ENCODE data around the gene ZIC3. TPM values are rescaled to one million over a fixed set of nuclear protein-coding genes. Genes with fewer than 3 reads are reported as not detected.

ZIC3 gene
- total RNA-seq, 4 donors from 2014 or later: not detected

DNA sequence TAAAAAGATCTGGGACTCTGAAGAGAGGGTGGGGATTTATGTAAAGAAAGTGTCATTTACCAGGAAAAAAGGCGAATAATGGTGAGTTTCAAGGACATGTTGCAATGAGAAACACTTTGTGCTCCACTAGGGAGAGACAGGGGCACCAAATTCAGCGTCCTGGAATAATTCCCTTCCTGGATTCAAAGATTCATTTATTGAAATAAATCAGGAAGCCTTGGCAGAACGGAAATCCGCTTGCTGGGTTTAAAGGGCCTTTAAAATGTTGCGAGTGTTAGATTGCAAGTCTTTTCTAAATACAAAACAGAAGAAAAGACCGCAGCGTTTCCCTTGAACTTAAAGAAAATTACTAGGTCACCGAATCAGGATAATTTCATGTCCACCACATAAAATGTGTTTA lies 3.8 kb upstream of the ZIC3 start:
- Histone ChIP-seq H3K27me3 (peaks cover 4% of the 10 kb centered on the region), H3K27ac (no peak overlapping the region), H3K9me3 (no peaks in the 10 kb centered on the region), H3K4me3 (replicated peaks in 1 of 3) (no peak overlapping the region), H3K4me1 (peaks cover 7 to 11% of the 10 kb centered on the region in 2 donors), H3K36me3 (no peaks in the 10 kb centered on the region)
- WGBS, 2 donors: 15 to 20% methylated on average over 8 of the region's 8 CpGs
- TF ChIP-seq POLR2A (IDR thresholded peaks at IDR 0.05): no peak
- TF ChIP-seq, protein P1, sequence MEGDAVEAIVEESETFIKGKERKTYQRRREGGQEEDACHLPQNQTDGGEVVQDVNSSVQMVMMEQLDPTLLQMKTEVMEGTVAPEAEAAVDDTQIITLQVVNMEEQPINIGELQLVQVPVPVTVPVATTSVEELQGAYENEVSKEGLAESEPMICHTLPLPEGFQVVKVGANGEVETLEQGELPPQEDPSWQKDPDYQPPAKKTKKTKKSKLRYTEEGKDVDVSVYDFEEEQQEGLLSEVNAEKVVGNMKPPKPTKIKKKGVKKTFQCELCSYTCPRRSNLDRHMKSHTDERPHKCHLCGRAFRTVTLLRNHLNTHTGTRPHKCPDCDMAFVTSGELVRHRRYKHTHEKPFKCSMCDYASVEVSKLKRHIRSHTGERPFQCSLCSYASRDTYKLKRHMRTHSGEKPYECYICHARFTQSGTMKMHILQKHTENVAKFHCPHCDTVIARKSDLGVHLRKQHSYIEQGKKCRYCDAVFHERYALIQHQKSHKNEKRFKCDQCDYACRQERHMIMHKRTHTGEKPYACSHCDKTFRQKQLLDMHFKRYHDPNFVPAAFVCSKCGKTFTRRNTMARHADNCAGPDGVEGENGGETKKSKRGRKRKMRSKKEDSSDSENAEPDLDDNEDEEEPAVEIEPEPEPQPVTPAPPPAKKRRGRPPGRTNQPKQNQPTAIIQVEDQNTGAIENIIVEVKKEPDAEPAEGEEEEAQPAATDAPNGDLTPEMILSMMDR (IDR thresholded peaks at IDR 0.05): no peak
- intact Hi-C loops (cut with DNase I): no loop called here
- DNase-seq: no peak

DNA sequence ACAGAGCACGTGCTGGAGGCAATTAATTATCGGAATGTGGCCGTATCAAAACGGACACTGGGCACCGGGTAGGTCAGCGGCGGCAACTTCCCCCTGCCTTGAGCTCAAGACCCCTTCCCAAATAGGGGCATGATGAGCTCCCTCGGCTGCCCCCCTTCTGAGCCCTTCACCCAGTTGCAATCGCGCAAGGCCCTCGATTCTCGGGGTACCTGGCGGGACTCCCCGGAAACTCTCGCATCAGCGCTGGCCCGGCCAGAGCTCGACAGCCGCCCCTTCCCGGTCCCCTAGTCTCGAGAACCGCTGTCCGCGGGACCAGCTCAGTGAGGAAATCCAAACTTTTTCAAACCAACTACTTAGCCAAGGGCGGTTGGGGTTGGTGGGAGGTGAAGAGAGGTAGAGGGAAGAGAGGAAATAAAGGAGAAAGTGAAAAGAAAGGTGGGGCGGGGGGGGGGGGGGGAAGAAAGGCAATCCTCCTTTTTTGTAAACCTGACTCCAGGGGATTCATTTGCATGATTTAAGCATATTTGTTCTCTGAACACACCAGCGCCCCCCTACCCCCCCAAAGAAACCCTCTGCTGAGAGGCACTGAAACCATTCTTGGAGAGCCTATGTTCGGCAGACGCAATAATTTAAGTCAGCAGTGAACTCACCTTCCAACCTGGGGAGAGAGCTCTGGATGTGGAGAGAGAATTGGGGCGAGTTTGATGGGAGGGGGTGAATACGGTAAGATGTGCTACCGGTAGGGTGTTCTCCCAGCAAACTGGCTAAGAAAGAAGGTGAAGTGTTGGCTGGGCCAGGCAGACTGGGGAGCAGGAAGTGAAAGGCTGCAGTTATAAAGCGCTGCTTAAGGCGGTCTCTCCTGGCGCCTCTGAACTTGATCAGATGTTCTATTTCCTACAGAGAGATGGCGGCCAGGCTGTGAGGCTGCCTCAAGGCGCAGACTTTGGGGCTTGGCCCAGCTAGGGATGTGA lies 2.0 kb upstream of the ZIC3 start:
- intact Hi-C loops (cut with DNase I): no loop called here
- 13 to 16% methylated on average over 21 to 24 of the region's 37 CpGs for WGBS, 2 donors
- DNase-seq: no peak
- Histone ChIP-seq H3K36me3 (no peaks in the 10 kb centered on the region), H3K27me3 (peaks cover 15% of the 10 kb centered on the region), H3K4me3 (replicated peaks in 1 of 3) (no peak overlapping the region), H3K27ac (no peak overlapping the region), H3K9me3 (no peaks in the 10 kb centered on the region), H3K4me1 (peaks cover 7 to 18% of the 10 kb centered on the region in 2 donors)
- TF ChIP-seq POLR2A (IDR thresholded peaks at IDR 0.05): no peak
- TF ChIP-seq, protein P1 (IDR thresholded peaks at IDR 0.05): no peak

DNA sequence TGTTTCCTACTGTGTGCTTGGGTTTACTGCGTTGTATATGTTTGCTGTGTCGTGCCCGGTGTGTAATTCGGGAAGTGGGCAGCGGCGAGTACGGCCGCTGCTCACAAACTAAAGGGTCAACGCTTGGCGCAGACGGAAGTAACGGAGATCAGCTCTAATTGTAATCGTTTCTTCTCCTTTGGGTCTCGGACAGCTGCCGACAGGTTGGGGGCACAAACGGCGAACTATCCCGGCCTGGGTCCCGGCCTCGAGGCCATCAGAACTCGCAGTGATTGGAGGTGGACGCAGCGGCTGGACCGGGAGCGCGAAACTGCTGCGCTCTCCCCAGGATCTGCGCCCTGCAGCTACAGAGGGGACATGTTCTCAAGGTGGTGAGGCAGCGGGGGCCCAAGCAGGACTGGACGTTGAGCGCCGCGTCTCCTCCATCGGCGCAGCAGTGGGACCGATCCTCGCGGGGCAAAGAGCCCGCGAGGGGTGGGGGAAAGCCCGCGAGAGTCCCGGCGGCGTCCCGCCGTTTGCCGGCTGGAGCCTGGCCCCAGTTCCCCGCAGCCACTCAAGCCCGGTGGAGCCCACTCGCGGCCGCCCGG lies 516 bp upstream of the ZIC3 start:
- intact Hi-C loops (cut with DNase I): no loop called here
- Histone ChIP-seq H3K4me1 (peaks cover 7 to 18% of the 10 kb centered on the region in 2 donors), H3K27ac (no peak overlapping the region), H3K36me3 (no peaks in the 10 kb centered on the region), H3K9me3 (no peaks in the 10 kb centered on the region), H3K4me3 (replicated peaks in 1 of 3) (peak overlapping the region in 2 of 3 donors; percentile 22 to 26), H3K27me3 (peaks cover 25% of the 10 kb centered on the region)
- 0 to 7% methylated on average over 2 to 8 of the region's 54 CpGs for WGBS, 2 donors
- no peak for DNase-seq
- no peak for TF ChIP-seq POLR2A (IDR thresholded peaks at IDR 0.05)
- TF ChIP-seq, protein P1 (IDR thresholded peaks at IDR 0.05): no peak

DNA sequence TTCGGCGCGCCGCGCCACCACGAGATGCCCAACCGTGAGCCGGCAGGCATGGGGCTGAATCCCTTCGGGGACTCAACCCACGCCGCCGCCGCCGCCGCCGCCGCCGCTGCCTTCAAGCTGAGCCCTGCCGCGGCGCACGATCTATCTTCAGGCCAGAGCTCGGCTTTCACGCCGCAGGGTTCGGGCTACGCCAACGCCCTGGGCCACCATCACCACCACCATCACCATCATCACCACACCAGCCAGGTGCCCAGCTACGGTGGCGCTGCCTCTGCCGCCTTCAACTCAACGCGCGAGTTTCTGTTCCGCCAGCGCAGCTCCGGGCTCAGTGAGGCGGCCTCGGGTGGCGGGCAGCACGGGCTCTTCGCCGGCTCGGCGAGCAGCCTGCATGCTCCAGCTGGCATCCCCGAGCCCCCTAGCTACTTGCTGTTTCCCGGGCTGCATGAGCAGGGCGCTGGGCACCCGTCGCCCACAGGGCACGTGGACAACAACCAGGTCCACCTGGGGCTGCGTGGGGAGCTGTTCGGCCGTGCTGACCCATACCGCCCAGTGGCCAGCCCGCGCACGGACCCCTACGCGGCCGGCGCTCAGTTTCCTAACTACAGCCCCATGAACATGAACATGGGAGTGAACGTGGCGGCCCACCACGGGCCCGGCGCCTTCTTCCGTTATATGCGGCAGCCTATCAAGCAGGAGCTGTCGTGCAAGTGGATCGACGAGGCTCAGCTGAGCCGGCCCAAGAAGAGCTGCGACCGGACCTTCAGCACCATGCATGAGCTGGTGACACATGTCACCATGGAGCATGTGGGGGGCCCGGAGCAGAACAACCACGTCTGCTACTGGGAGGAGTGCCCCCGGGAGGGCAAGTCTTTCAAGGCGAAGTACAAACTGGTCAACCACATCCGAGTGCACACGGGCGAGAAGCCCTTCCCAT lies 1.1 kb downstream of the ZIC3 start:
- WGBS, 2 donors: 4% methylated on average over 5 of the region's 82 CpGs; no CpG with 5 or more reads in 1 of the 2 donors
- H3K27me3 ChIP-seq: peaks cover 31% of the 10 kb centered on the region
- H3K36me3 ChIP-seq: no peaks in the 10 kb centered on the region
- no peak overlapping the region for H3K27ac ChIP-seq
- H3K4me1 ChIP-seq: peaks cover 7 to 18% of the 10 kb centered on the region in 2 donors
- DNase-seq: no peak
- no peaks in the 10 kb centered on the region for H3K9me3 ChIP-seq
- TF ChIP-seq POLR2A (IDR thresholded peaks at IDR 0.05): no peak
- TF ChIP-seq, protein P1 (IDR thresholded peaks at IDR 0.05): no peak
- intact Hi-C loops (cut with DNase I): no loop called here
- H3K4me3 ChIP-seq (replicated peaks in 1 of 3): peak overlapping the region in 1 of 3 donors; percentile 22

All from thyroid gland (tissue), 4 donors.